A673 (cell line): Measurements from ENCODE around the gene PXDN. TPM values are rescaled to one million over a fixed set of nuclear protein-coding genes. Genes with fewer than 3 reads are reported as not detected.

ENCODE experiments used
- BruUV-seq: library from RNA; stranded (reverse); fragments of 400-500 nt; replicated peaks from 2 replicates; lab custom pipeline; 2021; lab: Mats Ljungman, UMichigan
- CTCF ChIA-PET: fragments of 300-600 bp; sonication (Branson Sonifier 250); formaldehyde crosslinking; loops from one replicate; lab custom pipeline; 2022; ENCODE audit warnings: antibody characterized with exemption; lab: Charles Lee
- POLR2A ChIA-PET: fragments of 300-600 bp; sonication (Branson Sonifier 250); formaldehyde crosslinking; loops from one replicate; lab custom pipeline; 2022; ENCODE audit warnings: antibody characterized with exemption; ENCODE audit not compliant: low non-redundant PET; lab: Charles Lee
- DNase-seq: peaks from one replicate; pipeline ENCODE4 v3.0.0-alpha.2; 2015; ENCODE audit warnings: low spot score
- H3K27ac ChIP-seq: fragments of 200-600 bp; sonication (generic); 2 replicates; pipeline ENCODE4 v1.5.1; 2016; ENCODE audit warnings: mixed run types, low read depth, mild to moderate bottlenecking, mixed read lengths, antibody characterized with exemption, low read length; ENCODE audit not compliant: poor library complexity, severe bottlenecking
- H3K27me3 ChIP-seq: fragments of 200-600 bp; sonication (generic); replicated peaks from 2 replicates; pipeline ENCODE4 v1.6.1; 2017; ENCODE audit warnings: mixed run types, low read depth, mild to moderate bottlenecking, mixed read lengths, antibody characterized with exemption, low read length; ENCODE audit not compliant: insufficient read depth, poor library complexity
- H3K36me3 ChIP-seq: fragments of 200-600 bp; sonication (generic); 2 replicates; pipeline ENCODE4 v1.6.1; 2016; ENCODE audit warnings: mixed run types, mild to moderate bottlenecking, mixed read lengths, antibody characterized with exemption, low read length; ENCODE audit not compliant: insufficient read depth, poor library complexity, severe bottlenecking
- H3K4me1 ChIP-seq: fragments of 200-600 bp; sonication (generic); 2 replicates; pipeline ENCODE4 v1.6.1; 2017; ENCODE audit warnings: mixed run types, mild to moderate bottlenecking, mixed read lengths, antibody characterized with exemption, low read length; ENCODE audit not compliant: insufficient read depth, poor library complexity, severe bottlenecking
- H3K4me3 ChIP-seq: fragments of 200-600 bp; sonication (generic); 2 replicates; pipeline ENCODE4 v1.5.1; 2016; ENCODE audit warnings: low read depth, mixed run types, mild to moderate bottlenecking, mixed read lengths, low read length; ENCODE audit not compliant: poor library complexity, severe bottlenecking
- H3K9me3 ChIP-seq: fragments of 200-600 bp; sonication (generic); 2 replicates; pipeline ENCODE4 v1.6.1; 2016; ENCODE audit warnings: mixed run types, low read depth, mild to moderate bottlenecking, mixed read lengths, antibody characterized with exemption, low read length; ENCODE audit not compliant: poor library complexity, severe bottlenecking
- EZH2 ChIP-seq: fragments of 200-600 bp; sonication (generic); IDR thresholded peaks from 2 replicates; pipeline ENCODE4 v1.6.1; 2017; ENCODE audit warnings: borderline replicate concordance, low read depth, mild to moderate bottlenecking, mixed read lengths, antibody characterized with exemption, low read length; ENCODE audit not compliant: poor library complexity, severe bottlenecking
- intact Hi-C: fragments of 100-400 bp; cut with micrococcal nuclease; formaldehyde crosslinking; loops from one replicate; pipeline ENCODE4 v1.10.0; 2022; ENCODE audit not compliant: unreplicated experiment
- total RNA-seq: library from RNA; stranded (reverse); gene quantifications from 2 replicates; pipeline ENCODE4 v1.2.3, GENCODE V29; 2021
- TF ChIP-seq, protein P1 (sequence below): fragments of 300-800, 200-600 bp; sonication (generic); conservative IDR thresholded peaks from 2 replicates; pipeline ENCODE4 v1.5.1; 2017; ENCODE audit warnings: low read depth, mild to moderate bottlenecking, antibody characterized with exemption, low read length, moderate library complexity, mixed read lengths

The PXDN gene
- total RNA-seq, 1 experiment from 2014 or later: 162 TPM

- intact Hi-C loops: loop anchor here (1.0 to 5.0 kb wide), 2 partner anchors 178 to 218 kb away; no protein-coding TSS in a partner anchor
- Histone ChIP-seq H3K4me1 (peaks cover 5% of the 10 kb centered on the region), H3K4me3 (no peak overlapping the region), H3K27ac (no peak overlapping the region), H3K27me3 (no peaks in the 10 kb centered on the region), H3K9me3 (no peaks in the 10 kb centered on the region), H3K36me3 (no peaks in the 10 kb centered on the region)
- BruUV-seq: no TSS peak
- peak; percentile 63 for DNase-seq
- ChIA-PET CTCF (interaction anchor here (0.6 to 1.0 kb wide), 6 partner anchors 47 to 973 kb away, joined by 3 to 6 read pairs (median 4); no protein-coding TSS in a partner anchor), POLR2A (no interaction called here)
- TF ChIP-seq, protein P1, sequence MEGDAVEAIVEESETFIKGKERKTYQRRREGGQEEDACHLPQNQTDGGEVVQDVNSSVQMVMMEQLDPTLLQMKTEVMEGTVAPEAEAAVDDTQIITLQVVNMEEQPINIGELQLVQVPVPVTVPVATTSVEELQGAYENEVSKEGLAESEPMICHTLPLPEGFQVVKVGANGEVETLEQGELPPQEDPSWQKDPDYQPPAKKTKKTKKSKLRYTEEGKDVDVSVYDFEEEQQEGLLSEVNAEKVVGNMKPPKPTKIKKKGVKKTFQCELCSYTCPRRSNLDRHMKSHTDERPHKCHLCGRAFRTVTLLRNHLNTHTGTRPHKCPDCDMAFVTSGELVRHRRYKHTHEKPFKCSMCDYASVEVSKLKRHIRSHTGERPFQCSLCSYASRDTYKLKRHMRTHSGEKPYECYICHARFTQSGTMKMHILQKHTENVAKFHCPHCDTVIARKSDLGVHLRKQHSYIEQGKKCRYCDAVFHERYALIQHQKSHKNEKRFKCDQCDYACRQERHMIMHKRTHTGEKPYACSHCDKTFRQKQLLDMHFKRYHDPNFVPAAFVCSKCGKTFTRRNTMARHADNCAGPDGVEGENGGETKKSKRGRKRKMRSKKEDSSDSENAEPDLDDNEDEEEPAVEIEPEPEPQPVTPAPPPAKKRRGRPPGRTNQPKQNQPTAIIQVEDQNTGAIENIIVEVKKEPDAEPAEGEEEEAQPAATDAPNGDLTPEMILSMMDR: peak; percentile 92
- no peak for TF ChIP-seq EZH2
Measured at GRCh38 chr2:1769703-1770422, 25.5 kb upstream of the PXDN start.

DNA sequence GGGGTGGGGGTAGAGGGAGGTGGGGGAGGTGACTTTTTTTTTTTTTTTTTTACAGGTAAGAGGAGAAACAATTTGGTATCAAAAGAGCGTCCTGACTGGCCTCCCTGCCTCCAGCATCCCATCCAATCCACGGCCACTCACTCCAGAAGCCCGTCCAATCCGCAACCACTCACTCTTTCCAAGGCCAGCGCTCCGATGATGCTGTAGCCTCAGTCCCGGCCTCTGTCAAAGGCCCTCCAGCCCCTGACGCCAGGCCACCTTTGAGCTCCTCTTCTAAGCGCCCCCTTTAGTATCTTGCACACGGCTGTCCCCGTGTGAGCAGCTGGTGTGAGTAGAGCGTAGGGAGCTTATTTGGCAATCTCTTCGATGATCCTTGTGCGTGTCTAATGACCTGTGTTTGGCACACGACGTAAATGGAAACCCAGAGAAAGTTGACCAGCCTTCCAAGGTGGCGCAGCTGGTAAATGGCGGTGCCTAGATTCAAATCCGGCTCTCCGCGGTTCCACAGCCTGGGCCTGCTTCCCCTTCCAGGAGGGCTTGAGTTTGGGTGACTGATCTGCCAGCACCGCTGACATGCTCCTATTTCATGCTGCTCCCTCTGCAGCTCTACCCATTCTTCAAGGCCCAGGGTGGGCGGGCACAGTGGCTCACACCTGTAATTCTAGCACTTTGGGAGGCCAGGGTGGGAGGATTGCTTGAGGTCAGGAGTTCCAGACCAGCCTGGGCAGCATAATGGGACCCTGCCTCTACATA is 23.8 kb upstream of the PXDN start:
- intact Hi-C loops: loop anchor here (5.0 kb wide), 1 partner anchor 216 kb away; no protein-coding TSS in a partner anchor
- H3K27ac ChIP-seq: no peak overlapping the region
- no peaks in the 10 kb centered on the region for H3K36me3 ChIP-seq
- H3K27me3 ChIP-seq: no peaks in the 10 kb centered on the region
- DNase-seq: no peak
- POLR2A ChIA-PET: no interaction called here
- no TSS peak for BruUV-seq
- H3K9me3 ChIP-seq: no peaks in the 10 kb centered on the region
- TF ChIP-seq EZH2: no peak
- TF ChIP-seq, protein P1: no peak
- CTCF ChIA-PET: interaction anchor here (0.7 kb wide), 1 partner anchor 12 kb away, joined by 4 read pairs; no protein-coding TSS in a partner anchor
- H3K4me3 ChIP-seq: no peak overlapping the region
- H3K4me1 ChIP-seq: peaks cover 5% of the 10 kb centered on the region

- Histone ChIP-seq H3K36me3 (no peaks in the 10 kb centered on the region), H3K4me1 (peaks cover under 1% of the 10 kb centered on the region), H3K9me3 (no peaks in the 10 kb centered on the region), H3K27ac (no peak overlapping the region), H3K4me3 (no peak overlapping the region), H3K27me3 (no peaks in the 10 kb centered on the region)
- no peak for DNase-seq
- BruUV-seq: no TSS peak
- intact Hi-C loops: loop anchor here (5.0 kb wide), 1 partner anchor 215 kb away; no protein-coding TSS in a partner anchor
- TF ChIP-seq, protein P1: no peak
- no peak for TF ChIP-seq EZH2
- ChIA-PET CTCF (interaction anchor here (1.1 kb wide), 1 partner anchor 17 kb away, joined by 5 read pairs; no protein-coding TSS in a partner anchor), POLR2A (interaction anchor here (0.6 kb wide), 1 partner anchor 865 kb away, joined by 6 read pairs; no protein-coding TSS in a partner anchor)
Measured at GRCh38 chr2:1766851-1767811, 22.8 kb upstream of the PXDN start.
